B cell (primary cell): Measurements from ENCODE around the gene NPAS3. TPM values are rescaled to one million over a fixed set of nuclear protein-coding genes. Genes with fewer than 3 reads are reported as not detected.

Source experiments
- ATAC-seq: fragments of 200-7000 bp; cut with Tn5 transposase; one replicate; pipeline ENCODE4 v1.10.0; 2021; ENCODE audit warnings: low read depth, mild to moderate bottlenecking, moderate number of reproducible peaks, moderate library complexity
- CTCF ChIA-PET: fragments of 350-600 bp; sonication (Branson Sonifier 250); formaldehyde crosslinking; loops from one replicate; lab custom pipeline; 2021; ENCODE audit warnings: antibody characterized with exemption, inconsistent platforms; lab: Charles Lee
- POLR2A ChIA-PET: fragments of 350-600 bp; sonication (Branson Sonifier 250); formaldehyde crosslinking; loops from one replicate; lab custom pipeline; 2021; ENCODE audit warnings: antibody characterized with exemption; lab: Charles Lee
- DNase-seq: peaks from one replicate; pipeline ENCODE4 v3.0.0; 2013
- H2AFZ ChIP-seq: 2 replicates; pipeline ENCODE4 v1.6.1; 2012; ENCODE audit warnings: mild to moderate bottlenecking, low read depth, low read length; ENCODE audit not compliant: insufficient read depth, poor library complexity, severe bottlenecking
- H3K27ac ChIP-seq, 2 donors: 1 replicate in 1 of 2; 2 replicates in 1 of 2; pipeline ENCODE4 v1.5.1; 2012 to 2013; ENCODE audit warnings: low read length in 2 of 2, mild to moderate bottlenecking in 2 of 2, moderate library complexity in 1 of 2
- H3K27me3 ChIP-seq, 4 experiments: fragments of 200-600 bp in 1 of 4; sonication (generic) in 1 of 4; replicated peaks in 1 of 4; 1 replicate in 2 of 4; 2 replicates in 2 of 4; pipeline versions ENCODE4 v1.6.1 to v1.7.0; 2013 to 2016; ENCODE audit warnings: low read length in 3 of 4, mild to moderate bottlenecking in 2 of 4, mixed read lengths in 1 of 4, moderate library complexity in 1 of 4; ENCODE audit not compliant: insufficient read depth in 4 of 4, control insufficient read depth in 3 of 4; ENCODE audit errors: control extremely low read depth in 1 of 4
- H3K36me3 ChIP-seq, 2 experiments: replicated peaks in 1 of 2; 1 replicate in 1 of 2; 2 replicates in 1 of 2; pipeline versions ENCODE4 v1.6.1 to v1.7.1; 2013; ENCODE audit warnings: low read length in 1 of 2; ENCODE audit not compliant: insufficient read depth in 2 of 2, control insufficient read depth in 1 of 2; ENCODE audit errors: control extremely low read depth in 1 of 2, extremely low read depth in 1 of 2
- H3K4me1 ChIP-seq, 2 donors: fragments of 200-600 bp in 1 of 2; sonication (generic) in 1 of 2; 1 replicate in 1 of 2; 2 replicates in 1 of 2; pipeline versions ENCODE4 v1.5.1 to v1.6.1; 2013 to 2017; ENCODE audit warnings: low read length in 2 of 2; ENCODE audit not compliant: control insufficient read depth in 2 of 2, insufficient read depth in 2 of 2
- H3K4me2 ChIP-seq: replicated peaks from 2 replicates; pipeline ENCODE3; 2012; ENCODE audit warnings: mild to moderate bottlenecking, low read depth, low read length; ENCODE audit not compliant: poor library complexity, severe bottlenecking
- H3K4me3 ChIP-seq, 5 experiments: fragments of 200-600 bp in 1 of 5; sonication (generic) in 1 of 5; 1 replicate in 3 of 5; 2 replicates in 2 of 5; pipeline versions ENCODE4 v1.5.1 to v1.7.0; 2011 to 2016; ENCODE audit warnings: low read length in 4 of 5, mild to moderate bottlenecking in 4 of 5, low read depth in 2 of 5, control low read depth in 1 of 5, moderate library complexity in 1 of 5; ENCODE audit not compliant: insufficient read depth in 1 of 5; ENCODE audit errors: control extremely low read depth in 1 of 5, extremely low read depth in 1 of 5
- H3K79me2 ChIP-seq: fragments of 200-600 bp; sonication (generic); one replicate; pipeline ENCODE4 v1.6.0; 2016; ENCODE audit warnings: low read length; ENCODE audit not compliant: control insufficient read depth, insufficient read depth
- H3K9ac ChIP-seq: fragments of 200-600 bp; sonication (generic); 2 replicates; pipeline ENCODE4 v1.6.1; 2017; ENCODE audit warnings: mild to moderate bottlenecking, low read length, moderate library complexity
- H3K9me3 ChIP-seq, 3 donors: one replicate each; pipeline versions ENCODE4 v1.6.1 to v1.7.1; 2013; ENCODE audit warnings: low read length in 2 of 3; ENCODE audit not compliant: control insufficient read depth in 2 of 3, insufficient read depth in 1 of 3; ENCODE audit errors: control extremely low read depth in 1 of 3
- H4K20me1 ChIP-seq: 2 replicates; pipeline ENCODE4 v1.6.0; 2012; ENCODE audit warnings: mild to moderate bottlenecking, low read length; ENCODE audit not compliant: insufficient read depth, control insufficient read depth, poor library complexity, severe bottlenecking
- H3K27ac Mint-ChIP-seq: one replicate; pipeline ENCODE4 v1.8.0; 2021; ENCODE audit warnings: mixed read lengths
- H3K27me3 Mint-ChIP-seq: one replicate; pipeline ENCODE4 v1.8.0; 2021; ENCODE audit warnings: mixed read lengths
- H3K4me1 Mint-ChIP-seq: one replicate; pipeline ENCODE4 v1.8.0; 2021; ENCODE audit warnings: mixed read lengths
- H3K4me3 Mint-ChIP-seq: one replicate; pipeline ENCODE4 v1.8.0; 2021; ENCODE audit warnings: mixed read lengths
- H3K9me3 Mint-ChIP-seq: one replicate; pipeline ENCODE4 v1.8.0; 2022; ENCODE audit warnings: mixed read lengths; ENCODE audit not compliant: insufficient read depth
- EZH2 ChIP-seq: IDR thresholded peaks from 2 replicates; pipeline ENCODE4 v1.6.1; 2012; ENCODE audit warnings: borderline replicate concordance, low read depth, mild to moderate bottlenecking, moderate library complexity, low read length; ENCODE audit not compliant: insufficient read depth, poor library complexity, severe bottlenecking
- WGBS: methylation state at CpG from one replicate; pipeline ENCODE4 v1.1.5; 2013; ENCODE audit warnings: missing lambda C conversion rate; ENCODE audit not compliant: insufficient coverage; 5-methylcytosine and 5-hydroxymethylcytosine counted together
- intact Hi-C: fragments of 100-400 bp; cut with micrococcal nuclease; formaldehyde crosslinking; loops from one replicate; pipeline ENCODE4 v1.10.0; 2022
- polyA plus RNA-seq: library from polyadenylated mRNA; depleted of rRNA; stranded (reverse); fragments of >200 nt; gene quantifications from 2 replicates; pipeline ENCODE4 v1.2.3, GENCODE V29; 2012
- total RNA-seq, 2 donors: library from RNA; stranded (reverse); fragments of 120-200 nt in 1 of 2; gene quantifications; 1 replicate in 1 of 2; 2 replicates in 1 of 2; pipeline versions ENCODE4 v1.2.3 to v1.2.4, GENCODE V29; 2013 to 2022
- TF ChIP-seq, protein P1 (sequence below): fragments of 200-600 bp; IDR thresholded peaks from one replicate; pipeline ENCODE4 v1.8.0; 2022; ENCODE audit warnings: antibody characterized with exemption, mild to moderate bottlenecking

Gene NPAS3
- total and polyA plus RNA-seq, 2 donors (not counting 1 experiment from before 2014, with no cell fraction given), result not detected

DNA sequence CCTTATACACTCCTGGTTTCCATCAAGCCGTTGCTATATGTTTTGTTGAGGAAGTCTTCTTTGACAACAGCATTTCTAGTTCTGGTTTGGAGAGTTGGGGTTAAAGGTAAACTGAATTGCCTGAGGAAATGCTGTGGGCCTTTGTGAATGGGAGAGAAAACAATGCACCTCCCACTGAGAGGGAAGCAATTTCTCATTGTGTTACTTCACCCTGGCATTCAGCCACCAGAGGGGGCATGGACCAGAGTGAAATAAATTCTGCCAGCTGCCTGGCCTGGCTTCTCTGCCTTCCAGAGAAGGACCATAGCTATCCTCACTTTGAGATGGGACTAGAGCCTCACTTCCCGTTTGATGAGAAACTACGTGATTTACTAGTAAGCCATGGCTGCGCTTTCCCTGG lies 536.9 kb downstream of the NPAS3 start:
- Mint-ChIP-seq H3K4me3 (no peak overlapping the region), H3K27ac (no peak overlapping the region), H3K27me3 (no peaks in the 10 kb centered on the region), H3K4me1 (no peaks in the 10 kb centered on the region), H3K9me3 (no peaks in the 10 kb centered on the region)
- Histone ChIP-seq H3K4me1 (no peaks in the 10 kb centered on the region), H3K79me2 (no peaks in the 10 kb centered on the region), H3K4me3 (no peak overlapping the region), H3K27ac (no peak overlapping the region), H3K27me3 (no peaks in the 10 kb centered on the region), H3K36me3 (no peaks in the 10 kb centered on the region), H3K9ac (no peak overlapping the region), H2AFZ (no peak overlapping the region), H4K20me1 (no peaks in the 10 kb centered on the region), H3K4me2 (no peak overlapping the region), H3K9me3 (no peaks in the 10 kb centered on the region)
- DNase-seq, result no peak
- WGBS, result 37% methylated on average over 3 of the region's 4 CpGs
- ATAC-seq, result no peak
- intact Hi-C loops, result no loop called here
- TF ChIP-seq EZH2, result no peak
- TF ChIP-seq, protein P1, sequence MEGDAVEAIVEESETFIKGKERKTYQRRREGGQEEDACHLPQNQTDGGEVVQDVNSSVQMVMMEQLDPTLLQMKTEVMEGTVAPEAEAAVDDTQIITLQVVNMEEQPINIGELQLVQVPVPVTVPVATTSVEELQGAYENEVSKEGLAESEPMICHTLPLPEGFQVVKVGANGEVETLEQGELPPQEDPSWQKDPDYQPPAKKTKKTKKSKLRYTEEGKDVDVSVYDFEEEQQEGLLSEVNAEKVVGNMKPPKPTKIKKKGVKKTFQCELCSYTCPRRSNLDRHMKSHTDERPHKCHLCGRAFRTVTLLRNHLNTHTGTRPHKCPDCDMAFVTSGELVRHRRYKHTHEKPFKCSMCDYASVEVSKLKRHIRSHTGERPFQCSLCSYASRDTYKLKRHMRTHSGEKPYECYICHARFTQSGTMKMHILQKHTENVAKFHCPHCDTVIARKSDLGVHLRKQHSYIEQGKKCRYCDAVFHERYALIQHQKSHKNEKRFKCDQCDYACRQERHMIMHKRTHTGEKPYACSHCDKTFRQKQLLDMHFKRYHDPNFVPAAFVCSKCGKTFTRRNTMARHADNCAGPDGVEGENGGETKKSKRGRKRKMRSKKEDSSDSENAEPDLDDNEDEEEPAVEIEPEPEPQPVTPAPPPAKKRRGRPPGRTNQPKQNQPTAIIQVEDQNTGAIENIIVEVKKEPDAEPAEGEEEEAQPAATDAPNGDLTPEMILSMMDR, result no peak
- ChIA-PET POLR2A (no interaction called here), CTCF (no interaction called here)

DNA sequence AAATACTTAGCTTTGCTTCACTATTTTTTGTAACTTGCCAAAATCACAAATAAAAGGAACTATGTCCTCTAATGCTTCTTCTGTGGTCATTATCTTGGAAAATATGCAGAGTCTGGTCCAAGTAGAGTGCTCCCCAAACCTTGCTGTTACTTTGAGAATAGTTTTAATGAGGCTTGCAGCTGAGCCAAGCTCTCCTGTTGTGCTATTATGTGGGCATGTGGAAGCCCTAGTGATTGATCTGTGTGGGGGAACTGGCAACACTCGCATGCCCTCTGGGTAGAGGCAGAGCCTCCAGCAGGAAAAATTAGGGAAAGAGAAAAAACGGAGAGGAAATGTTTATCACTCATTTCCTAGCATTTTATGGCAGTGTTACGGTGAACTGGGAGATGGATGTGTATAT lies 539.1 kb downstream of the NPAS3 start:
- ChIA-PET CTCF (no interaction called here), POLR2A (no interaction called here)
- Histone ChIP-seq H3K27ac (no peak overlapping the region), H3K4me1 (no peaks in the 10 kb centered on the region), H3K9ac (no peak overlapping the region), H3K4me2 (no peak overlapping the region), H3K36me3 (no peaks in the 10 kb centered on the region), H3K4me3 (no peak overlapping the region), H3K79me2 (no peaks in the 10 kb centered on the region), H3K9me3 (no peaks in the 10 kb centered on the region), H4K20me1 (no peaks in the 10 kb centered on the region), H2AFZ (no peak overlapping the region), H3K27me3 (no peaks in the 10 kb centered on the region)
- intact Hi-C loops, result no loop called here
- WGBS, result 100% methylated on average over 1 of the region's 3 CpGs
- ATAC-seq, result no peak
- Mint-ChIP-seq H3K27ac (no peak overlapping the region), H3K4me3 (no peak overlapping the region), H3K27me3 (no peaks in the 10 kb centered on the region), H3K4me1 (no peaks in the 10 kb centered on the region), H3K9me3 (no peaks in the 10 kb centered on the region)
- no peak for DNase-seq
- TF ChIP-seq, protein P1, result no peak
- no peak for TF ChIP-seq EZH2
